DOHH2 (cell line): ENCODE results near the gene PDZK1.
"Not testable (repeated sequence)": the region's sequence is repeated elsewhere in the genome, so short reads cannot be mapped to it uniquely, and the experiment has no call there.

Experiments used
- CTCF ChIP-seq: fragments of 200-600 bp; sonication (generic); IDR thresholded peaks from one replicate; pipeline ENCODE4 v1.5.1; 2014; ENCODE audit warnings: antibody characterized with exemption, mild to moderate bottlenecking, low read depth, low read length; ENCODE audit not compliant: poor library complexity, severe bottlenecking
- EZH2phosphoT487 ChIP-seq: fragments of 200-600 bp; sonication (generic); IDR thresholded peaks from 2 replicates; pipeline ENCODE4 v1.6.1; 2017; ENCODE audit warnings: borderline replicate concordance, mild to moderate bottlenecking, antibody characterized with exemption, low read length, moderate library complexity, mixed read lengths

- not testable (repeated sequence) for TF ChIP-seq CTCF, EZH2phosphoT487
Observed at GRCh38 chr1:145643990-145644389, 63.2 kb downstream of the PDZK1 start.
